Activated naive CD4-positive, alpha-beta T cell treated with Interleukin-2 at 50 U/mL for 16 hours (primary cell): Measurements from ENCODE around the gene CUEDC2.

ENCODE experiments used
- DNase-seq: peaks from one replicate; pipeline ENCODE4 v3.0.0-alpha.2; 2020

The CUEDC2 gene

DNA sequence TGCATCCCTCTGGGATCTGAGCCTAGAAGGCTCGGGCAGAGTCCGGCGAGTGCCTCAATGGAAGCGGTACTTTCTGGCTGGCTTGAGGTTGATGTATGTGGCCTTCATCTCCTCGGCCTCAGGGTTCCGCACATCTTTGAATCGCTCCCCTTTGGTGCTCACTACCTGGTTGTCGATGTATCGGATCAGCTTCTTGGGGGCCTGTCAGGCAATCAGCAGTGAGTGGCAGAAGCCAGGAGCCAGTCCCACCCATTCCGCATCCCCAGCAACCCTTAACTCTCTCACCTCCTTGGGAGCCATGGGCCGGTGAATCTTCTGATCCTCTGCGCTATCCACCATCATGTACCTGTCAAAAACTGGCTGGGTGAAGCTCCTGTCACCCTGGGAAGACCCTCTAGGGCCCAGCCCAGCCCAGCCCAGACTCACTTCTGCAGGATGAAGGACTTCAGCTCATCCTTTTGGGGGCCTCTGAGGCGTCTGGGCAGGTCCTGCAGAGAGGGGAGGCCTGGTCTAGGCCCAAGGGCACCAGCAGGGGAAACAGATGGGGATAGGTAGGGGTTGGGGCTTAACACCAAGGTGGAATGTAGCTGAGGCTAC, 8.9 kb downstream of the CUEDC2 start:
- no peak for DNase-seq

DNA sequence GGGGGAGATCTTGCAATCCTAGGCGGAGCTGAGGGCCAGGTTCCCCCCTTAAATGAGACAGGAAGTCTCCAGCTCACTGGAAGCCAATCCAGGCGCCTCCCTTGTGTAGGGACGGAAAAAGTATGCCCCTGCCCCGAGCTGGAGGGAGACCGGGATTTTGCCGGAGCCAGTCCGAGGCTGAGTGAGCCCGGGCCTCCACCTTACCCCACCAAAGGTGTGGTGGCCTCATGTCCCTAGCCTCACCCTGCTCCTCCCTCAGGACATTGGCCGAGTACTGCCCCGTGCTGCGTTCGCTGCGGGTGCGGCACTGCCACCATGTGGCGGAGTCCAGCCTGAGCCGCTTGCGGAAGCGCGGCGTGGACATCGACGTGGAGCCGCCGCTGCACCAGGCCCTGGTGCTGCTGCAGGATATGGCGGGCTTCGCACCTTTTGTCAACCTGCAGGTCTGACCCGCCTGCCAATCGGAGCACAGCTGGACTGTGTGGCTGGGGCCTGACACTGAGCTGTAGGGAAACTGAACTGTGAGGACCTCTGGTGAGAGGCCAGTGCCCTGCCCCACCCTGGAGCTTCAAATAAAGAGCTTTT, 9.7 kb downstream of the CUEDC2 start:
- DNase-seq, result peak; percentile 60

DNA sequence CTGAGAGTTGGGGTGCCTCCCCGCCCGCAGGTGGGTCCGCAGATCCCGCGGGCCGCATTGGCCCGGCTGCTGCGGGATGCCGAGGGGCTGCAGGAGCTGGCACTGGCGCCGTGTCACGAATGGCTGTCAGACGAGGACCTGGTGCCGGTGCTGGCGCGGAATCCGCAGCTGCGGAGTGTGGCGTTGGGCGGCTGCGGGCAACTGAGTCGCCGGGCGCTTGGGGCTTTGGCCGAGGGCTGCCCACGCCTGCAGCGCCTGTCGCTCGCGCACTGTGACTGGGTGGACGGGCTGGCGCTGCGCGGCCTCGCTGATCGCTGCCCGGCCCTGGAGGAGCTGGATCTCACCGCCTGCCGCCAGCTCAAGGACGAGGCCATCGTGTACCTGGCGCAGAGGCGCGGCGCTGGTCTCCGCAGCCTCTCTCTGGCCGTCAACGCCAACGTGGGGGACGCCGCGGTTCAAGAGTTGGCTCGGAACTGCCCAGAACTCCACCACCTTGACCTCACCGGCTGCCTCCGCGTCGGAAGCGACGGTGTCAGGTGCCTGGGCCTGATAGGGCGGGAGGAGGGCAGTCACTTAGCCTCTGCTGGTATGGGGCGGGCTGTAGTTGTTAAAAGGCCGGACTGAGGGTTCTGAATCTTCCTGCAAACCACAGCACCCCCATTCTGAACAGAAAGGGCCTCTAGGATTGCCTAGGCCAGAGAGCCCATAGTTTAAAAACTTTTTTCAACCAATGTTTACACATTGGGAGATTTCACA, 10.4 kb downstream of the CUEDC2 start:
- peak; percentile 37 for DNase-seq

DNA sequence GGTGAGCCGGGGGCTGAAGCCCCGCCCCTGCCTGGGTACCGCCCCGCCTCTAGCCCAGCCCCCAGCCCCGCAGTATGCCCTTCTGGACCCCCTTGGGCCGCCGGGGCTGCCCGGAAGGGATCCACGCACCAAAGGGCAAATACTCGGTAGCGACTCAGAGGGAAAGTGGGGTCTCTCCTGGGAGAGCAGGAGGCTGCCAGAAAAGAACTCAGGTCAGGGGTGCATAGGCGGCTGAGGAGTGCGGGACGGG, 10.9 kb downstream of the CUEDC2 start:
- no peak for DNase-seq

DNA sequence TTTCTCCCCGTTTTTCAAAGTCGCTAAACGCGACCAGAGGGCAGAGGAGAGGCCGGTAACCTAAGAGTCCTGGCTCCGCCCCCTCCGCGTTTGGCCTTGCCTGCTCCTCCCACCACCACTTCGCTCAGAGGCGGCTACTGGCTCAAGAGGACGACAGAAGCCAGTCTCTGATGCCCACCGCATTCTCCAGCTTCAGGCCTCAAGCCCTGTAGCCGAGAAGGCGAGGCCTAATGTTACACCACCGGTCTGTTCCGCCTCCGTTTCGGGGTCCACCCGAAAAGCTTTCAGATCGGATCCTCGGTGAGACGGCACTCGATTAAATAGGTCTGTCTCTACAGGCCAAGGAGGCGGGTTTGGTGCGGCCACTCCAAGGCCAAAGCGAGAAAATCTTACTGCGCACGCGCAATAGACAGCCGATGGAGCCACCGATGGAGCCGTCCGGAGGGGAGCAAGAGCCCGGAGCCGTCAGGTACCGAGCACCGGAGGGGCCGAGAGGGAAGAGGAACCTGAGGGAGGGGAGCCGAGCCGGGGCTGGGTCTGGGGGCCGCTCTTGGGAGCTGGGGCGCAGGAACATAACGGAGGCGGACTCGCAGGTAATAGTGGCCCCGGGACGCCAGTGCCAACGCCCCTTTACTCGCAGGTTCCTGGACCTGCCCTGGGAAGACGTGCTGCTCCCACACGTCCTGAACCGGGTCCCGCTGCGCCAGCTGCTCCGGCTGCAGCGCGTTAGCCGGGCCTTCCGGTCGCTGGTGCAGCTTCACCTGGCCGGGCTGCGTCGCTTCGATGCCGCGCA, 11.5 kb downstream of the CUEDC2 start, which contains the start of gene FBXL15:
TSS of gene FBXL15 (plus strand) at position 123 of the 793 bp plus-strand sequence. CDS start at position 417, 294 bp downstream.
- peak; percentile 94 for DNase-seq

DNA sequence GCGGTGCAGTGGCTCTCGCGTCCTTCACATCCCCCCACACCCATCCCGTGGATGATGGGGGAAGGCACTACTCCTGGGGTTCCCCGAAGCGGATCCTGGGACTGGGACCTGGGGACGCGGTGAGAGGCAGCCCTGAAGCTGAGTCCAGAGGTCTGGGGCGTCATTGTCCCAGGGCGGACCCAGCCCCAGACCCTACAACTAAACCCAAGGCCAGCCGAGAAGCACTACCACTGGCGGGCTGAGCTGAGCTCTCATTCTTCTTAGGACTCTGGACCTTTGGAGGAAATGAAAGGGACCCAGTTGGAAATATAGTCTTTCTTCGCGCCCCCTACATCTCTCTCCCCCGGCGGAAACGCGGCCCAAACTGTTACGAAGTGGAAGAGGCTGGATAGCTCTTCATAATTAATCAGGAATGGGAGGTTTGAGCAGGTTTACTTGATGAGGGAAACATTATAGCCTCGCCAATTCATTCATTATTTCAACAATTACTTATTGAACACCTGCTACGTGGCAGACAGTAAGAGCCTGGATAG, 12.1 kb downstream of the CUEDC2 start:
- DNase-seq, result no peak

DNA sequence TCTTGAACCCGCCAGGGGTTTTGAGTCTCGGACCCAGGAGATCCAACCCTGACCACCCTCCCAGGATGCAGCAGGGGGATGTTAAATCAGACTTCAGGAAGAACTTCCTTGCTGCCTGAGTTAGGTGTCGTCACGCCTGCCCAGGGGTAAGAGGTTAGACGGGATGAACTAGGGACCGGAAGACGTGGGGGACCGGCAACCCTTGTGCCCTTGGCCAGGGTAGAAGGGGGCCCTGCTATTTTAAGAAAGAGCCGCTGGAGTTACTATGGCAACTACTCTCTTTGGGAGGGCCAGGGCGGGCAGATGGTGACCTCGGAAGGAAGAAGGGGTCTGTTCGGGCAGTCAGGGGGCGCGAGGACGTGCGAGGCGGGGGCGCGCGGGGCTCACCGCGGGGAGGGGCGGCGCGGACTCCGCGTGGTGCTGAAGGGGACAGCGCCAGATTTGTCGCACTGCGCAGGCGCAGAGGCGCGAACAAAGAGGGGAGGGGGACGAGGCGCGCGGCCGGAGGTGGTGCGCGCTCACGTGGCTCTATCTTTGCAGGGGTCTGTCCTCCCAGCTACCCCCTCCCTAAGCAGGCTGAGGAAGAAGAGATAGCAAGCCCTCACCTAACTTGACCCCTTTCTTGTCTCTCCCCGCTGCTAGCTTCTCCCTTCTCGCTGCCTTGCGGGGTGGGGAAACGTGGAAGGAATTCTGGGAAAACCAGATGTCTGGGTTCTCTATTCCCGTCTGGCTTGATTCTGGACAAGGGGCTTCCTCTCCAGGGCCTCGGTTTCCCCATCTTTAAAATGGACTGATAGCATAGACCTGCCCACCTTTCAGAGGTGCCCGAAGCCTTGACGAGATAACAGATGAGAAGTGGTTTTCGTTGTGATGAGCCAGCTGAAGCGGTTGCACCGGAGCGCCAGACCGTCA, 12.8 kb downstream of the CUEDC2 start:
- peak; percentile 72 for DNase-seq

DNA sequence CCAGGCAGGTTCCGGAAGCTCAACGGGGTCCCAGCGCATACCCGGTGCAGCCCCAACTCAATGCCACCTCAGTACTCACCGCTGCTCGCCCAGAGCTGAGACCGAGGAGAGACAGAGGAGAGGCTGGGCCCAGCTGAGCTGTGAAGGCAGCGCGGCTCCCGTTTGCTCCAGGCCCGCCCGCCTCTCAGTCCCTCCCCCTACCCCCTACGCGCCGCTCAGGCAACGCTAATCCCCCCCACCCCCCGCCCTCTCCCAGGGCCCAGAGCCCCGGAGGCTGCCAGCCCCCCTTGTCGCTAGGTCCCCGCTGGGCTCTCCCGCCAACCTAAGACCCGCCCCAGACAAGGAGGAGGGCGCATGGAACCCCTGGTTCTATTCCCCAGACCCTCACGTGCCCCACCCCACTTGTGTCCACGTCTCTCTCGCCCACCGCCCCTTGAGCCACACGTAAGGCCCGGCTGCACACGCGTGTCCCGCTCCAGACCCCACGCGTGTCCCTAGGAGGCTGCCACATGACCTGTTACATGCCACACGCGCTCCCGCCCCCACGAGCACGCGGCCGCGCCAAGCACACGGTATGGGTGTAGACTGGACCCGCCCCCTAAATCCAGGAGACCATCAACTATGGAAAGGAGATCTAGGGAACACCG, 13.6 kb downstream of the CUEDC2 start, which contains the start of gene PSD:
TSS of gene PSD (minus strand) at position 164 of the 647 bp plus-strand sequence. CDS start 1,747 bp downstream, outside the sequence.
- DNase-seq, result no peak

DNA sequence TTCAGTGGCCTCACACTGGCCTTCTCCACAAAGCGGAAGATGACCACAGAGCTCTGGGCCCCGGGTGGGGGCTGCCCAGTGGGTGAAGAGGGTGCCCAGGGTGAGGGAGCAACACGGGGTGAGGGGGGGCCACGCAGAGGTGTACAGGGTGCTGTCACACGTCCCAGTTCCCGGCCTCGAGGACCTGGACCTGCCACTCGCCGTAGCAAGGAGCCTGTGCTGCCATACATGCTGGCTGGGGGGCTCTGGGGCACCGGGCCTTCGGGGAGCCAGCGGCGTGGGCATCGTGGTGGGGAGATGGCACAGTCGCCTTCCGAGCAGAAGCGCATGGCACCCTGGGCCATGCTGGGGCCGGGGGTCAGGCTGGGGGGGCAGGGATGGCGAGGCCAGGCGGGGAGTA, 15.7 kb downstream of the CUEDC2 start:
- no peak for DNase-seq

DNA sequence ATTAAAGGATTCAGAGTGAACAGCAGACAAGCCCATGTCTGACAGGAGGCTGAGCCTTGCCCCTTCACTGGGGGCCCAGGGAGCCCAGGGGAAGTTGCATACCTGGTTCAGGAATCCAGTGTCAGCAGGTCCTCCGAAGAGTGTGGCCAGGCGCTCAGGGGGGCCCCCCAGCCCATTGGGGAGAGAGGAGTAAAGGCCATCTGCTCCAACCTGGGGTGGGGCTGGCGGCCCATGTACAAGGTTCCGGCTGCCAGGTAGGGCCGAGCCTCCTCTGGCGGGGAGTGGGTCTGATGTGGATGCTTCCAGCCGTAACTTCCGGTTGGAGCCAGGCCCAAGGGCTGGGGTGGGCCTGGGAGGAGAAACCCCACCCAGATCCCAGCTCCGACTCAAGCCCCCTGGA, 16.1 kb downstream of the CUEDC2 start:
- no peak for DNase-seq

DNA sequence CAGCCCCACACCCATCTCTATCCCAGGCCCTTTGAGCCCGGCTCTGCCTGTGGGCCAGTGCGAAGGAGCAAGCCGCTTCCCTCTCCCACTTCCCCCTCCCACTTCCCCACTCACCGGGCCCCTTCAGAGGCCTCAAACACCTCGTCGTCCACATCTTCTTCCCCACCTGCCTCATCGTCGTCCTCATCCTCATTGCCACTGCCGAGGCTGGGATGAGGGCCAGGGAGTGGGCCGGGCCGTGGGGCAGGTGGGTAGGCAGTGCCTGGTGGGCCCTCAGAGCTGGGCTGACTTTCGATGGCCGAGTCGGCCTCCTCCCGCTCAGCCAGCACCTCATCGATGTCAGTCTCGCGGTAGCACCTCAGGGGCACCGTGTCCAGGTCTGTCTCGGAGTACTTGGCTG, 17.6 kb downstream of the CUEDC2 start:
- no peak for DNase-seq

DNA sequence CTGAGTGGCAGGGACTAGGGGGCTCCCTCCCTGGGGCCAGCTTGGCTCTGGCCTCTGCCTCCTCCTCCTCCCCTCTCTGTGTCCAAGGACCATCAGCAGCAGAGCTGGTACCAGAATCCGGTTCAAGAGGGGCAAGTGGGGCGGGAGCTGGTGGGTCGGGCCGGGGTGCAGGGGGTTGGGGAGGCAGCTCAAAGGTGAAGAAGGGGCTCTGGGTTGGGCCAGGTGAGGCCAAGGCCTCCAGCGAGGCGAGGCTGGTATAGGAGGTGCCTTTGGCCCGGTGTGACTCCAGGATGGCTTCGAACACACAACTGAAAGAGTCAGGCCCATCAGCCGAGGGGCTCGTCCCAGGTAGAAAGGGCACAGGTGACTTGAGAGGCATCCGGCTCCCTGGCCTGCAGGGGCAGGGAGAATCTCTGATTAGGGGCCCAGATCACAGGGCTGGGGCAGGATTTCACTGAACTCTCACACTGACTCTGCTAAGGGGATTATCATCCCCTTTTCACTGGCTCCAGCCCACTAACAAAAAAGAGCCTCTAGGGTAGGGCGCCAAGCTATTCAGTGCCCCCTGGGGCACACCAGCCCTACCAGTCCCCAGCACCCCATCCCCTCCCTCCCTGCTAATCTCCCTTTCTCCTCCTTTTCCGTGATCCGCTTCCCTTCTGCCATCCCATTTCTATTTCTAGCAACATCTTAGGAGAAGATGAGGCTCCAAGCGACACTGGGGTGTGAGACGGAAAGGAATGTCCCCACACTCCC, 18.4 kb downstream of the CUEDC2 start:
- no peak for DNase-seq

DNA sequence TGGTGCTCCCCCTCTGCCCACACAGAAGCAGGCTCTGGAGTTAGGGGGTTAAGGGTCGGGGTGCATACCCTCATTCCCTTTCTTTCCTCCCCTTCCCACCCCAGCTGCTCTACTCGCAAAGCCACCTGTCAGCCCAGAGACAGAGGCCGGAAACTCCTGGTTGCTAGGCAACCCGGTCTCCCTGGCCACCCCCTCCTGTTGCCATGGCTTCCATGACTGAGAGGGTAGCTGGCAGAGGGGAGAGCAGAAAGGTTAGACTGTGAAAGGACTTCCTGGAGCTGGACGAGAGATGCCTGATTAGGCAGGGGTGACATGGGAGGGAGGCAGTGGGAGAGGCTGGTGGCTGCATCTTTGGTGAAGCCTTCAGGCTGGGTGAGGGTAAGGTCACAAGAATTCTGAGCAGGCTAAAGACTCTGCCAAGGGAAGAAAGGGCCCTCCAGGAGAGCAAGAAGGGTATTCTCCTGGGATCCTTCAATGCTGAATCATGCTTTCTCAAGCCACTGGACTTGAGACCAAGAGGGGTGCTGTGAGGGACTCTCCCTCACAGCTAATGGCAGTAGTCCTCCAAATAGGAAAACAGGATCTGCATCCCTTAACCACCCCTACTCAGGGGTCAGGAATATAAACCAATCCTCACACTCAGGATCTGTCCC, 19.2 kb downstream of the CUEDC2 start:
- DNase-seq, result peak; percentile 36

DNA sequence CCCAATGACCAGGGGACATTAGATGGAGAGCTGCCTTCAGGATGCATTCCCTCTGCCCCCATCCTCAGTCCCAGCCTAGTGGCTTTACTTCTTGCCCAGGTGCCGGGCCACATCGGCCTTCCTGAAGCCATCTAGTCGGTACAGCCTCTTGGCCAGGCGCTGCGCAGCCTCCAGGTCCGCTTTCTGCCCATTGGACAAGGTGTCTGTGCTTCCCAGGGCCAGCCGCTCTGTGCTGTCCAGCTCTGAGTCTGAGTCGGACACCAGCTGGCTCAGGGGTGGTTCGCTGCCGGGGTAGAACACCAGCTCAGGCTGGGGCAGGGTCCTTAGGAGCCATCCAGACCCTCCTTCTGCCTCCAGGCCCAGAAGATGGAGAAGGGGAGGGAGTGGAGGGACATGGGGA, 20.1 kb downstream of the CUEDC2 start:
- DNase-seq, result no peak

DNA sequence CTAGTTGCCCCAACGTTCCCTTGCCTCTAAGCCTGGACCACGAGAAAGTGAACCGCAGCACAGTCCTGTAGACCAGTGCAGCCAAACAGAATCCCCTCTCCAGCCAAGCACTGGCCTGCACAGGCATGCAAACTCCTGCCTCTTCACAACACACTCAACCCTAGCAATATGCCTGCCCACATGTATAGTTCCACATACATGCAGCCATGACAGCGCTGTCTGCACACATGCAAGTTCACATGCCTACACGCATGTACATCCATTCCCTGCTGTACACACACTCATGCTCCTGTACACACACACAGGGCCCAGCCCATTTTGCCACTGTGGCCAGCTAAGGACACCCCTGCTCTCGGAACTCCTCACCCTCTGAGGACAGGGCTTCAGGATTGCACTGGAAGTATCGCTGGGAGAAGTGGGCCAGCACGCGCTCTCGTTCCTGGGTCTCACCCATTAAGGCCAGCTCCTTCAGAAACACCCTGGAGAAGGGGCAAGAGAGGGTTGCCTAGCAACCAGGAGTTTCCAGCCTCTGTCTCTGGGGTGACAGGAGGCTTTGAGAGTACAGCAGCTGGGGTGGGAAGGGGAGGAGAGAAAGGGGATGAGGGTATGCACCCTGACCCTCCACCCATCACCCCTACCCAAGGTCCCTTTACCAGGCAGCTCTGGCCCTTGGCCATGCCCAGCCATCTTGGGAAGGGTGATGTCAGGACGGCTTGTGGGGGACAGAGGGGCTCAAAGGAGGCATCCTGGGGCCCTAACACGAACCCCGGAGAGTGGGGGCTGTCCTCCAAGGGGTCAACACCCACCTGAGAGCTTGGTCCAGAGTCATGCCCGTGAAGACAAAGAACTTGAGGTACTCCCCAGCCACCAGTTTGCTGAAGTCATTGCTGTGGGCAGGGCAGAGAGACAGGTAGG, 20.8 kb downstream of the CUEDC2 start:
- DNase-seq, result no peak

DNA sequence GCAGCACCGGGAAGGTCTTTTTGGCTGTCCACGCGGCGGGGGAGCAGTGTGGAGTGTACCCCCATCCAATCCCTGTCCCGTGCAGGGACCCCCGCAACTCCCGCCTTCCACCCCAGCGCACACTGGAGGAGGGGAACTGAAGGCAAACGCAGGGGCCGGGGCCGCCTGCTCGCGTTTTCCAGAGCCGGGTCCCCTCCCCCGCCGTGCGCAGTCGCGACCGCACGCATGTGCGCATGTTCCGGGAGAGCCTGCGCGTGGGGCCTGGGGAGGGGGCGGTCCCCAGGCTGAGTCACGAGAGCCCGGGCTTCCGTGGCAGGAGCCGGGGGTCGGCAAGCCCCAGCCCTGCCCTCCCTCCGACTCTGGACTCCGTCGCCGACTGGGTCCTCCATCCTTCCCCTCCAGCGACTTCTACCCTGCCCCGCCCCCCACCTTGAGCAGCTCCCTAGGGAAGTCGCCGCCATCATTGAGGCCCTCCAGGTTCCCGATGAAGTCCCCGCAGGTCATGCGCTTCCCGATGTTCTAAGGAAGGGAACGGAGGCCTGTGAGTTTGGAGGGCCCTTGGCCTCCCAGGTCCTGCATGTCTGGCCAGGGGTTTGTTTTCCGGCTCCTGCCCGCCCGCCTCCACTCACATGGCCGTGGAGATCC, 21.8 kb downstream of the CUEDC2 start:
- DNase-seq, result peak; percentile 67

DNA sequence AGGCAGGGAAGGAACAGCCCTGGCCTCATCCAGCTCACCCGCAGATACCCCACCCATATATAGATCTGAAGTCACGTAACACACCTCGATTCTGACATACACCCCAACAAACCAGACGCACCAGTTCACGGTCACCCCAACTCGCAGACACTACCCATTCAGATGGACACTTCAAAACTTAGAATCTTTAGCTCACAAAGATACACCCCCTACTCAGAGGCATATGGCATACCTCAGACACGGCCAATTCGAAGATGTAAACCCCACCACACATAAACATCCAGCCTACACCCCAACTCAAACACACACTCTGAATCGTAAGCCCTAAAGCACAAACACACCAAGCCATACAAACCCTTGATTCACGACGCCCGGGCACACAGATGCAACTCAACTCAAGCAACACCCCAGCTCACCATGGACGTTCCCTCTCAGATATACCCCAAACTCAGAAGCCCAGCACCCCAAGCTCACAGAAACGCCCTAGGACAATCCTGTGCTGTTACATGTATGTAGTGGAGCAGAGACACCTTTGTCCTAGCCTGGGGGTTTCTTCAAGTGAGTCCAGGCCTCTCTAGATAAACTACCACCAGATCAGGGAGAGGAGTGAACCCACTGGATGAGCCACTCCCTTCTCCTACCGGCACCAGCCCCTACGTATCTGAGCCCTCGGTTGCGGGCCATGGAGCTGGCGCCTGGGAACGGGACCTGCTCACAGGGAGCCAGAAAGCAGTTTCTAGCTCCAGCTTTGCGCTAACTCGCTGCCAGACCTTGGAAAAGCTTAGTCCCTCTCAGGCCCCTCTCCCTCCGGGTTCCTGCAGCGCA, 22.6 kb downstream of the CUEDC2 start:
- no peak for DNase-seq
